ENCODE measurements around the gene SIRPB2. TPM values are rescaled to one million over a fixed set of nuclear protein-coding genes. Genes with fewer than 3 reads are reported as not detected.

SIRPB2 gene
- total and polyA plus RNA-seq, 2 of the 8 experiments (the other 6 are each of a cell fraction or from before 2014, with no cell fraction given): 0.28 TPM; not detected in 1

- Histone ChIP-seq H3K23me2 (ENCODE audit: low read depth, low read length) (no peaks in the 10 kb centered on the region), H3K14ac (ENCODE audit: insufficient read length) (no peak overlapping the region), H3K9ac (replicated peaks in 1 of 4; ENCODE audit: extremely low read depth in 1 of 4, low read depth in 3 of 4, low read length in 3 of 4) (no peak overlapping the region), H2BK20ac (ENCODE audit: low read length) (no peak overlapping the region), H2BK12ac (ENCODE audit: low read depth, low read length) (no peak overlapping the region), H2AK5ac (ENCODE audit: low read depth, low read length) (no peak overlapping the region), H3K79me2 (ENCODE audit: control insufficient read depth in 1 of 2, insufficient read depth in 2 of 2, low read length in 2 of 2) (no peaks in the 10 kb centered on the region), H4K91ac (replicated peaks; ENCODE audit: insufficient read length, low read length) (no peak overlapping the region), H3K4me2 (ENCODE audit: insufficient read depth in 1 of 2, low read depth in 2 of 2, low read length in 2 of 2) (no peak overlapping the region), H2BK5ac (ENCODE audit: low read depth, low read length) (no peak overlapping the region), H3K18ac (ENCODE audit: extremely low read depth, low read length) (no peak overlapping the region), H4K20me1 (replicated peaks in 1 of 2; ENCODE audit: control insufficient read depth in 1 of 2, insufficient read depth in 2 of 2, low read length in 2 of 2) (no peaks in the 10 kb centered on the region), H3K23ac (ENCODE audit: insufficient read length) (no peak overlapping the region), H3K36me3 (ENCODE audit: control insufficient read depth in 2 of 4, insufficient read depth in 4 of 4, low read length in 3 of 4) (no peaks in the 10 kb centered on the region), H2BK15ac (ENCODE audit: low read length) (no peak overlapping the region), H3K27me3 (replicated peaks in 1 of 4; ENCODE audit: control insufficient read depth in 3 of 4, extremely low read depth in 1 of 4, insufficient read depth in 3 of 4, low read length in 3 of 4) (no peaks in the 10 kb centered on the region), H4K5ac (ENCODE audit: insufficient read length, low read depth, low read length) (no peak overlapping the region), H3K56ac (replicated peaks; ENCODE audit: insufficient read length, low read depth, low read length) (no peak overlapping the region), H2BK120ac (replicated peaks; ENCODE audit: low read depth, low read length) (no peak overlapping the region), H3K27ac (ENCODE audit: low read depth, low read length) (no peak overlapping the region), H2AFZ (ENCODE audit: low read length) (no peak overlapping the region), H3K9me3 (ENCODE audit: insufficient read depth in 2 of 2, low read depth in 1 of 2, low read length in 1 of 2) (no peaks in the 10 kb centered on the region), H4K8ac (ENCODE audit: extremely low read depth, insufficient read depth, low read length) (no peak overlapping the region), H3K4me1 (replicated peaks in 1 of 4; ENCODE audit: control insufficient read depth in 3 of 4, insufficient read depth in 4 of 4, low read length in 3 of 4) (no peaks in the 10 kb centered on the region), H3K4me3 (ENCODE audit: extremely low read depth in 1 of 4, insufficient read depth in 2 of 4, low read depth in 3 of 4, low read length in 4 of 4) (no peak overlapping the region), H3K4ac (replicated peaks; ENCODE audit: insufficient read length, low read depth, low read length) (no peak overlapping the region), H3K79me1 (ENCODE audit: low read depth, low read length) (no peaks in the 10 kb centered on the region)
- 87% methylated on average over 5 of the region's 5 CpGs; no CpG with 5 or more reads in 1 of the 2 experiments for WGBS, 2 experiments (ENCODE audit: extremely low coverage in 1 of 2, insufficient coverage in 1 of 2, insufficient read length in 1 of 2, insufficient replicate concordance in 2 of 2, low coverage in 1 of 2, low lambda C conversion rate in 2 of 2, missing lambda C conversion rate in 1 of 2)
- no peak for FAIRE-seq
- CTCF ChIA-PET (ENCODE audit: partially characterized antibody): interaction anchor here (1.0 to 2.9 kb wide), 5 partner anchors 30 to 853 kb away, joined by 3 to 15 read pairs (median 3); no protein-coding TSS in a partner anchor
- POLR2A ChIA-PET (ENCODE audit: partially characterized antibody): no interaction called here
- no peak for DNase-seq (ENCODE audit: low read depth in 1 of 2, low spot score in 2 of 2)
- TF ChIP-seq TBP (IDR thresholded peaks at IDR 0.05; ENCODE audit: low read depth, low read length) (no peak), E2F6 (IDR thresholded peaks at IDR 0.05) (no peak), ATF2 (IDR thresholded peaks at IDR 0.05; ENCODE audit: low read length) (no peak), CHD2 (IDR thresholded peaks at IDR 0.05; ENCODE audit: low read length) (no peak), USF2 (IDR thresholded peaks at IDR 0.05; ENCODE audit: low read length) (no peak), SUZ12 (IDR thresholded peaks at IDR 0.05; ENCODE audit: low read length) (no peak), EGR1 (IDR thresholded peaks at IDR 0.05; ENCODE audit: borderline replicate concordance, low read depth, low read length) (no peak), TAF1 (IDR thresholded peaks at IDR 0.05; ENCODE audit: low read depth, low read length) (no peak), HDAC6 (IDR thresholded peaks at IDR 0.05; ENCODE audit: low read depth, low read length) (no peak), KDM5A (IDR thresholded peaks at IDR 0.05; ENCODE audit: low read length) (no peak), EZH2 (IDR thresholded peaks at IDR 0.05; ENCODE audit: low read depth, low read length, severe bottlenecking) (no peak), SP4 (IDR thresholded peaks at IDR 0.05; ENCODE audit: low read length) (no peak)
Measured at GRCh38 chr20:1534526-1534925, 43.3 kb upstream of the SIRPB2 start.

All from H1 (cell line).